ENCODE data around the gene ATP8A1. TPM values are rescaled to one million over a fixed set of nuclear protein-coding genes. Genes with fewer than 3 reads are reported as not detected.

ATP8A1 gene
- total RNA-seq, result 0.45 and 0.50 TPM in 2 replicates

DNA sequence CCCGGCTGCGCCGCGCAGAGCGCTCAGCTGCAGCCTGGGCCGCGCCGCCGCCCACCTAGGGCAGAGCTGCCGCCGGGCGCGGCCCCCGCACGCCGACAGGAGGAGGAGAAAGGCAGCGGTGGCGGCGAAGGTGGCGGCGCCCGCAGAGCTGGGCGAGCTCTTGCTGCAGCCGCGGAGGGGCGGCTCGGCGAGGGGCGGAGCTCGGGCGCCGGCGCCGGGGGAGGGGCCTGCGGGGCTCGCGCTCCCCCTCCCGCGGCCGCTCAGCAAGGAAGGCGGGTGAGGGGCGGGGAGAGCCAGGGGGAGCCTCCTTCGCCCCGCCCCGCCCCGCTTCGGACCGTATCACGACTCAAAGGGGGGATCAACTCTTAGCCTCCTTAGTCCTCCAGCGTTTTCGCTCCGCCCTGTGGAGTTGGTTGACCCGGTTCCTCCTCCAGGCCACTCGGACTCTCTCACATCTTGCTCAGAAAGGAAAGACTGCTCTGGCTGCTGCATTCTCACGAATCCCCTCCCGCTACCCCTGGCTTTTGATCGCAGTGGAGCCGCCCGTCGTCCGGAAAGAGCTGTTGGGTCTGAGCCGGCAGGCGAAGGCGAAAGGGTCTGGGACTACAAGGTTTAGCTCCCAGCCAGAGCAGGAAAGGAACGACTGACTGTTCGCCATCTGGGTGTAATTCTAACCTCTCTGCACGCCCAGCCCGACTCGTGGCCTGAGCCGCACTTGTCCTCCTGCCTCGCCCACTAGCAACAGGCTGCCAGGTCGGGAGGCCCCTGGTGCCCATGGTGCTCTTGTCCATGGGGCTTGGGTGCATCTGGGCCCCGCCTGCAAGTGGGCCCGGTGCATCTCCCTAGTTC, at the start of gene ATP8A1:
Gene ATP8A1, minus strand, starts transcription at position 162 of the 849 bp plus-strand sequence. CDS start 232 bp downstream, outside the sequence.

DNA sequence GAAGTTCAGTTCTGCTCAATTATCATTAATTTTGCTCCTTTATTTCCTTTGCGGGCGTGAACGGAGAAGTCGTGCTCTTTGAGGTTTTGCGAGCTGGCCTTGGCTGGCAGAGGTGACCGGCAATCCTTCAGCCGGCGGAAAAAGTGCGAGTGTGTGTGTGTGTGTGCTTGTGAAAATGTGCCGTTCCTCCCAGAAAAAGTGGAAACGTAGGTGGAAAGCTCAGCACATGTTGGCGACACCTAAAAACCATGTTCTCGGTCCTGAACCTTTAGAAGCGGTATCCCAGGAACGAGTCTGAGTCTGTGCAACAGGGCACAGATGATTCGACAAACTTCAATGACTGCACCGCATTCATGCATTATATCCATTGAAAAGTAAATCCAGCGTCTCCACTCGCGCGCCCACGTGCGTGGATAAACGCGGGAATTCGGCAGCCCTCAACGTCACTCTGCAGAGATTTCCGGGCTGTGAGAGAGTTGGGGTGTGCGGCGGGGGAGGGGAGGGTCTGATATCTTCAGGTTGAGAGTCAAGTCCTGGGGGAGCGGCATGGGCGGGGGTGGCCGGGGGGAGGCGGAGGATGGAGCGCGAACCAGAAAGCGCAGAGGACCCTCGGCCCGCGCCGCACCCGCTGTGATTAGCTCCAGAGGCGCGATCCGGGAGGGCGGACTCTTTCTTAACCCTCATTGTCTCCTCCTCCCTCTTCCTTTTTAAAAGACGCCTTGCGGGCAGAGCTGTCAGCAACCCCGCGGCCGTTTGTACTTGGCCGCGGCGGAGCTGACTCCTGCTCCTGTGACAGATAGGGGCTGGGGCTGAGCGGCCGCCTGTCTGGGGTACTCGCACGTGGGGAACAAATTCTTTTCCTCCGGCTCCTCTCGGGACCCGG, 259.9 kb downstream of the ATP8A1 start, which contains the start of gene SHISA3:
Gene SHISA3, plus strand, starts transcription at position 737 of the 883 bp plus-strand sequence. CDS start 569 bp downstream, outside the sequence.

Other genes starting within 250 kb of the ATP8A1 start
- not detected in 2 replicates for gene GRXCR1, start 235.6 kb upstream of the ATP8A1 start, total RNA-seq